Stimulated activated memory B cell treated with anti-CD40 and anti-IgM and Interleukin-4, amounts not matched to agents 10 μg/mL and 1 μg/mL and 100 μg/mL, for 72 hours (primary cell): ENCODE data around the gene CNTNAP5.

ENCODE experiments used
- ATAC-seq: fragments of 150-1000 bp; cut with Tn5 transposase; 2 replicates; pipeline ENCODE4 v1.10.0; 2021
- H3K27ac Mint-ChIP-seq: one replicate; pipeline ENCODE4 v1.8.0; 2022; ENCODE audit warnings: mild to moderate bottlenecking, mixed read lengths
- H3K27me3 Mint-ChIP-seq: one replicate; pipeline ENCODE4 v1.8.0; 2022; ENCODE audit warnings: mixed read lengths
- H3K36me3 Mint-ChIP-seq: one replicate; pipeline ENCODE4 v1.8.0; 2022; ENCODE audit warnings: mixed read lengths
- H3K4me1 Mint-ChIP-seq: one replicate; pipeline ENCODE4 v1.8.0; 2022; ENCODE audit warnings: mixed read lengths
- H3K4me3 Mint-ChIP-seq: one replicate; pipeline ENCODE4 v1.8.0; 2022; ENCODE audit warnings: mild to moderate bottlenecking, moderate library complexity, mixed read lengths
- H3K9me3 Mint-ChIP-seq: one replicate; pipeline ENCODE4 v1.8.0; 2022; ENCODE audit warnings: mixed read lengths

CNTNAP5 gene

DNA sequence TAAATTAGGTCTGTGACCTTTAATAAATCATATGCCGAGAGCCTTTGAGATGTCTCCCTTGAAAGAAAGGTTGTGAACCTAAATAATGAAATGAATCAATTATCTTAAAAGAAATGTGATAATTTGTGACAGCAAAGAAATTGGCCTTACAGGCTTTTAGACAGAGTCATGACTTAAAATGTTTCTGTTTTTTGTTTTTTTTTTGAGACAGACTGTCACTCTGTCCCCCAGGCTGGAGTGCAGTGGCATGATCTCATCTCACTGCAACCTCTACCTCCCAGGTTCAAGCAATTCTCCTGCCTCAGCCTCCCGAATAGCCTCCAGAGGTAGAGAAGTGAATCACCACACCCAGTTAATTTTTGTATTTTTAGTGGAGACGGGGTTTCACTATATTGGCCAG is 898.0 kb downstream of the CNTNAP5 start:
- no peaks in the 10 kb centered on the region for H3K36me3 Mint-ChIP-seq
- ATAC-seq: no peak
- no peaks in the 10 kb centered on the region for H3K4me1 Mint-ChIP-seq
- H3K4me3 Mint-ChIP-seq: no peak overlapping the region
- H3K9me3 Mint-ChIP-seq: peaks cover 13% of the 10 kb centered on the region
- no peak overlapping the region for H3K27ac Mint-ChIP-seq
- H3K27me3 Mint-ChIP-seq: no peaks in the 10 kb centered on the region

DNA sequence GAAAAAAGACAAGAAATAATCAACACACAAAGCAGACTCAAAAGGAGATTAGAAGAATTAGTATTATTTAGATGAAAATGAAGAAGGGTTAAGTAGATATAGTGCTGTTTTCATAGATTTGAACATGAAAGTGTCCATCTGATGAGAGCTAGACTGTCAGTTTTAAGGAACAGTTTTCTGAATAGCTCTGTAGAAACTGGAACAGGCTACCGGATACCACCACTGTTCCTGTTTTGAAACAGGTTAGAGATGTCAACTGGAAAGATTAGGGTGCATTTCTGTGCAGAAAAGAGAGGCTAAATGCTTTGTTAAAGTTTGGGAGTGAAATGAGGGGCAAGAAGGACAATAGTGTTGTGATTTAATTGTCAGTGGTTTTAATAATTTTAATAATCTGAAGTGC is 908.8 kb downstream of the CNTNAP5 start:
- Mint-ChIP-seq H3K4me1 (no peaks in the 10 kb centered on the region), H3K27me3 (no peaks in the 10 kb centered on the region), H3K9me3 (no peaks in the 10 kb centered on the region), H3K27ac (no peak overlapping the region), H3K36me3 (no peaks in the 10 kb centered on the region), H3K4me3 (no peak overlapping the region)
- ATAC-seq: no peak

DNA sequence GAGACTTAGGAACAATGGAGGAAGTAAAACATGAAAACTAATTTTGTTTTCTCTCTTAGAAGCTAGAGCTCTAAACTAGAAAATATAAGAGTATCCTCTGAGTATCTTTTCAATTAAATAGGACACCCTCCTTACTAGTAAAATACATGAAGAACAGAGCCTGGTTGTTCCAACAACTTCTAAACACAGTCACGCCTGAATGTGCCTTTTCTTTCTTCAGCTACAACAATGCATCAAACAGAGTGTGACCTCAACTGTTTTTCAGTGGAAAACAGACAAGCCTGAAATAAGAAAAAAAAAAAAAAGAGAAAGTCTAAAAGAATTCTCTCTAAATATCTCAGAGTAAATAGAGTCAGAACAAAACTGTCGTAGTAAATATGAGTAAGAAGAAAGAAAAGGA is 928.8 kb downstream of the CNTNAP5 start:
- H3K27me3 Mint-ChIP-seq: no peaks in the 10 kb centered on the region
- H3K4me3 Mint-ChIP-seq: no peak overlapping the region
- H3K4me1 Mint-ChIP-seq: no peaks in the 10 kb centered on the region
- H3K27ac Mint-ChIP-seq: no peak overlapping the region
- H3K36me3 Mint-ChIP-seq: no peaks in the 10 kb centered on the region
- H3K9me3 Mint-ChIP-seq: peaks cover 9% of the 10 kb centered on the region
- ATAC-seq: no peak

DNA sequence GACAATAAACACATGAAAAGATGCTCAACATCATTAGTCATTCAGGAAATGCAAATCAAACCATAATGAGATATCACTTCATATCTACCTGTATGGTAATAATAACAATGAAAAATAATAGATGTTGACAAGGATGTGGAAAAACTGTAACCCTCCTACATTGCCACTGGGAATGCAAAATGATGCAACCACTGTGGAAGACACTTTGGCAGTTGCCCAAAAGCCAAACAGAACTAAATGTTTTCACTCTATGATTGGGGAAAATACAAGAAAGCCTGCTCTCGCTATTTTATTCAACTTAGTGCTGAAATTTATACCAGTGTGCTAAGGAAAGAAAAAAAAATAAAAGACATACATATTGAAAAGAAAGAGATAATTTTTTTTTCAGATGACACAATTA is 934.5 kb downstream of the CNTNAP5 start:
- Mint-ChIP-seq H3K36me3 (no peaks in the 10 kb centered on the region), H3K4me3 (no peak overlapping the region), H3K27ac (no peak overlapping the region), H3K27me3 (no peaks in the 10 kb centered on the region), H3K9me3 (peaks cover 10% of the 10 kb centered on the region), H3K4me1 (no peaks in the 10 kb centered on the region)
- ATAC-seq: no peak

DNA sequence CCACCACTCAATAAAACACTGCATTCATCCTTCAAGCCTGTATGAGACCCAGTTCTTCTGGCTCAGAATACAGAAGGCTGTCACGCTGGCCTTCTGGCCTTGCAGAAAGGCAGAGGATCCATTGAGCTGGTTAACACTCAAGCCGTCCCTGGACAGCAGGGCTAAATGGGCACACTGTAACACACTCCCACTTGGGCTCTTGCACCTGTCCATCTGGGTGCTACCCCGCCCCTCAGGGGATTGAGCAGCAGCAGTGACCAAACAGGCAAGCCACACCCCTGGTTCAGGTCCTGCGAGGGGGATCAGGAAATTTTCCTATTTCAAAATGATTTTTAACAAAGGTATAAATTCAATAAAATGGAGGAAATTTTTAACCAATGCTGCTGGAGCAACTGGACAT is 936.0 kb downstream of the CNTNAP5 start:
- no peaks in the 10 kb centered on the region for H3K27me3 Mint-ChIP-seq
- no peak for ATAC-seq
- H3K36me3 Mint-ChIP-seq: no peaks in the 10 kb centered on the region
- H3K9me3 Mint-ChIP-seq: peaks cover 2% of the 10 kb centered on the region
- no peak overlapping the region for H3K4me3 Mint-ChIP-seq
- no peak overlapping the region for H3K27ac Mint-ChIP-seq
- H3K4me1 Mint-ChIP-seq: no peaks in the 10 kb centered on the region
